RPMI8226 (cell line): ENCODE data around the gene EDIL3.
"Not testable (repeated sequence)": the region's sequence is repeated elsewhere in the genome, so short reads cannot be mapped to it uniquely, and the experiment has no call there.

Source experiments
- DNase-seq: peaks from one replicate; pipeline ENCODE4 v3.0.0-alpha.2; 2015

The EDIL3 gene

DNA sequence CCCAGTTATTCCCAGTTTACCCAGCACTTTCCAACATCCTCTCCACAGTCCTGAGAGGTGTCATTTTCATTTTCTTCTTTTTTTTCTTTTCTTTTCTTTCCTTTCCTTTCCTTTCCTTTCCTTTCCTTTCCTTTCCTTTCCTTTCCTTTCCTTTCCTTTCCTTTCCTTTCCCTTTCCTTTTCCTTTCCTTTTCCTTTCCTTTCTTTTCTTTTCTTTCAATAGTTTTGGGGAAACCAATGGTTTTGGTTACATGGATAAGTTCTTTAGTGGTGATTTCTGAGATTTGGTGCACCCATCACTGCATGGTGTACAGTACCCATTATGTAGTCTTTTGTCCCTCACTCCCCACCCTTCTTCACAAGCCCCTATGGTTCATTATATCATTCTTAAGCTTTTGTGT, 224.0 kb downstream of the EDIL3 start:
- DNase-seq: not testable (repeated sequence)

GRCh38 chr5:84149094-84149493, 235.6 kb downstream of the EDIL3 start:
- no peak for DNase-seq

DNA sequence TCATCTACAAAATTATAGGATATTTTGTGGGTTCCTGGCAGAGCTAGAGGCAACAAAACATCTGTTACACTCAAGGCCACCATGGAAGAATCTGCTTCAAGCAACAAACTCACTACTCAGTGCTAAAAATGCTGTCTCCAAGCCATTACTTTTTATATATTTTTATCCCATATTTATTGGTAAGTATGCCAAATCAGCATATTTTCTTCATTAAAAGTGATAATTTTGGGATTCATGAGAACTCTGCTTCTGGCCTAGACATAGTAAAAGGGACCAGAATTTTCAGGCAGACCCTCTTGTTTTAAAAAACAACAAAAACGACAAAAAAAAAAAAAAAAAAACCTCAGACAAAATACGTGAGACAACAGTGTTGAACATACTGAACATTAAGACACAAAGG, 236.0 kb downstream of the EDIL3 start:
- no peak for DNase-seq

GRCh38 chr5:84137541-84137940, 247.1 kb downstream of the EDIL3 start:
- DNase-seq: no peak

DNA sequence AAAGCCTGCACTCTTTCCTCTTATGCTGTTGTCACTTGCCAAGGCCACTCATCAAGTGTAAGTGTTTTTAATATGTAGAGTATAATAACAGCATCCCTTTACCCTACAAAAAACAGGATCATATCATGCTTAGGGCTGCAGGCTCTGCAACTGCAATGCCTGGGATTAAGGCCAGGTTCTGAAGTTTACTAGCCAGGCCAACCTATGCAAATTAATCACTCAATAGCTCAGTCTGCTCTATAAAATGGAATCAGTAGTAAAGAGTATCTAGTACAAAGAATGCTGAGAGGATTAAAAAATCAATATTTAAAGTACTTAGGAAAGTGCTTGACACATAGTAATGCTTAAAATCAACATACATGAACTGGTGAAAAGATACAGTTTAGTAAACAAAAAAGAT, 253.3 kb downstream of the EDIL3 start:
- no peak for DNase-seq

- DNase-seq: no peak
These were observed 254.6 kb downstream of the EDIL3 start for GRCh38 chr5:84130006-84130580.

DNA sequence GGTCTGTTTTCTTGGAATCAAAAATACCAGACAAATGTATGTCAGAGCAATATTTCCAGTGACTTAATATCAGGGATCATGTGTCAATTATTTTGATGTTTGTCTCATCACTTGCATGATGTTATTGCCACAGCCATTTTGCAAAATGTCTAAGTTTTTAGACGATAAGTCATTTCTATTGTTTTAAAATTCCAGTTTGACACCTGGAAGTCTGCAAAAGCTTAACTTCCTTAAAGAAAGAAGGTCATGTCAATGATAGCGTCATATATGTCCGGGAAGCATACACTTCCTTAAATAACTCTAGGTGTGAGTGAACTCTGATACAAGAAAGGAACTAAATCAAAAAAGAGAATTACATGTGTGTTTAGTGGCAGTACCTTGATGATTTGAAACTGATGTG, 259.5 kb downstream of the EDIL3 start:
- DNase-seq: no peak

DNA sequence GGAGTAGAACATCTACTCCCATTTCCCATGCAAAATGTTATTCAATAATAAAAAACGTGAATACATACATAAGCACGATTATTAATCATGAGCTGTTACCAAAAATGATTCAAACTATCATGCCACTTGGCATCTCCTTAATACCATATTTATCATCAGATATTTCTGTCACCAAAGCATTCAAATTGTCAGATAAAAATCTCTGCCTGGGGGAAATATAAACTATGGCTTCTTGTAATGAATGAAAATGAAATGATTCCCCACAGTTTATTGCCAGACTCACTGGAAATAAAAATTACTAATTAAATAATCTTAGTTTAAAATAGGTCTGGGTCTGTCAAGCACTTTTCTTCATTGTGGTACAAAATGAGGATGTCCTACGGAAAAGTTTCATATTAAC, 265.4 kb downstream of the EDIL3 start:
- DNase-seq: no peak

DNA sequence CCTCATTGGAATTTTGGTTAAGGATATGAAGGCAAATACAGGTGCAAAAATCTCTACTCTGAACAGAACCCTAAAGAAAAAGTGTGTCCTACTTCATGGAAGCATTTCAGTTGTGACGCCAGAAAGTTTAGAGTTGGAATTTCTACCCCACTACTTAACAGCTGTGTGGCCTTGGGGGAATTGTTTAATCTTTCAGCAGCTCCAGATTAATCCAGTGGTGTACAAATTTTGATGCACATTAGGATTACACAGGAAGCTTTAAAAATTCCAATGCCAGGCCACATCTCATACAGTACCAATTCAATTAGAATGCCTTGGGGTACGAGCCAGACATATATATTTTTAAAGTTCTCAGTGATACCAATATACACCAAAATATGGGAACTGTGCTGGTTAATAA, 266.1 kb downstream of the EDIL3 start:
- no peak for DNase-seq

- DNase-seq: no peak
These were observed 269.0 kb downstream of the EDIL3 start for GRCh38 chr5:84115727-84116126.

GRCh38 chr5:84113246-84114105, 271.2 kb downstream of the EDIL3 start:
- DNase-seq: no peak

GRCh38 chr5:84092738-84093137, 291.9 kb downstream of the EDIL3 start:
- DNase-seq: no peak

GRCh38 chr5:84091127-84091799, 293.4 kb downstream of the EDIL3 start:
- DNase-seq: no peak

GRCh38 chr5:84088996-84089395, 295.7 kb downstream of the EDIL3 start:
- DNase-seq: peak; percentile 35

DNA sequence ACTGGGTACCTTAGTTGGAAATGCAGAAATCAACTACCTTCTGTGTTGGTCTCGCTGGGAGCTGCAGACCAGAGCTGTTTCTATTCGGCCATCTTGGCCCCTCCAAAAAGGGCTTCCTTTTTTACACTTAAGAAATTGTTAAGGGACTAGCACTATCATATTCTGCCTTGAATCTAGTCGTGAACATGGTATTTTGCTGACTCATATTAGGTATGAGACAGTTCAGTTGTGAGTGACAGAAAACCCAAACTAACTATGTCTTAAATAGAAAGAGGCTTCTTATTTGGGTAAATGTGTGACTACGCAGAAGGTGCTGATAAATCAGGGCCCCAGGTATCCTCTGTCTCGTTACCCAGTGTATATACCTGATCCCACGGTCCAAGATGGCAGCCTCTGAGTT, 298.2 kb downstream of the EDIL3 start:
- DNase-seq: no peak

GRCh38 chr5:84085387-84086041, 299.2 kb downstream of the EDIL3 start:
- no peak for DNase-seq

DNA sequence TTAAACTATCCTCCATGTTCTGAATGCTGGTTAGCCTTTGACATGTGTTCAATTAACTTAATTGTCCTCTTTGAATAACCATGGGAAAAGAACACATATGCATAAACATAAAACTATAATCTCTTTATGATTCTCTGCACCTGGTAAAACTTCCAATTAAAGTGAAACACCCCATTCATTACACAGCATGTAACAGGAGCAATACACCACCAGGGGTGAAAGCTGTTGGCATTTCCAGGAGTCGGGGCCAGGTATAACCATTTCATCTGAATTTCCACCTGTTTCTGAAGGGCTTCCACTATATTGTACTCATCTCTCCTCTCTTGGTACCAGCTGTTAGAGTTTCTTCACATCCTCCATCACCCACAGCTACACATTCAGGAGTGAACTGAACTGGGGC, 303.8 kb downstream of the EDIL3 start:
- DNase-seq: no peak

GRCh38 chr5:84072339-84072738, 312.3 kb downstream of the EDIL3 start:
- no peak for DNase-seq

DNA sequence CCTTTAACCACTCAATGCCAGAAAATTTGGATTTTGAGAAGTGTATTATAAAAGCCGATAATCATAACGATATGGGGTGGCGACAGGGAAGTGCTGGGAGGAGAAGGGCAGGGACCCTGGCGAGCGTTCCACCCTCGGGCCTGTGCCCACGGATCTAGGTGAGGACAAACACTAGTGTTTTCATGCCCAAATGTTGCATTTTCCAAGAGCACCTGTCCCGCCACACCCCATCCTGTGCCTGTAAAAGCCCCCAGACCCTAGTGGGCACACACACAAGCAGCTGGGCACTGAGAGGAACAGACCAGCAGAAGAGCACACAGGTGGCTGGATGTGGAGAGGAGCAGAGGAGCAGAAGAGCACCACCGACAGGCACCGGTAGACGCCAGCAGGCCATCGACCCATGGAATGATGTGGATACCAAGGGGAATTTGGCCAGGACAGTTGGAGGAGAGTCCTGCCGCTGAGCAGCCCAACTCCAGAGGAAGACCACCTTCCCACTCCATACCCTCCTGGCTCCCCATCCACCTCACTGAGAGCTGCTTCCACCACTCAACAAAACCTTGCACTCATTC, 315.0 kb downstream of the EDIL3 start:
- DNase-seq: no peak

DNA sequence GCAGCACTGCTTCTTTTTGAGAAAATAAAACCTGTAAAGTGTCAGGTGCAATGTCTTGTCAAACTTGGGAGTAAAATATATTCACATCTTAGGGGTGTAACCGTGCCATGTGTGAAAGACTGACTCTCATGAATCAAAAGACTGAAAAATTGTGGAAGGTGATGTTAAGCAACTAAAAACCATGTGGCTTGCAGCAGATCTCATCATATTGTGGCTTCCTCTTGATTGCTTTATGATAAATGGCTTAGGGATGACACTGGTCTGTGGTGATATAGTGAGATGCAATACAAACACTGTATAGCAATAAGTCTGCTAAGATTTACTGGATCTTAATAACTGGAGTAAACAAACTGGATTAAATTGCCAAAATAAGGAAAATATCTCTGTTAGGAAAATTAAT, 321.6 kb downstream of the EDIL3 start:
- DNase-seq: no peak

- no peak for DNase-seq
These were observed 325.0 kb downstream of the EDIL3 start for GRCh38 chr5:84059672-84060071.

DNA sequence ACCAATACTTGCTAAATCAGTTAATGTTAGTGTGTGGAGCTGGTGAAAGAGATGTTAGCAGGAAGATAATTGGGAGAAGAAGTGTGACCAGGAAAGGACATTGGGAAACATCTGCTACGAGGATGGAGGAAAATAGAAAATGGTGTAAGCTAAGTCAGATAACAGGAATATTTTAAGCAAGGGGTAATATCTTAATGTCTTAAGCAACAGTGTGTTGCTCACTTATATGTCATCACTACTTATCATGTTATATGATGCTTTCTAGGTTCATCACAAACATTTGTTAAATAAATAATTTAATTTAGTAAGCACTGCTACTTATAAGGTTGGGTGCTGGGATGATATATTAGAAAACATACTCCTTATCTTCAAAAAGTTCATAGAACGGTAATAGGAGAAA, 326.1 kb downstream of the EDIL3 start:
- no peak for DNase-seq

DNA sequence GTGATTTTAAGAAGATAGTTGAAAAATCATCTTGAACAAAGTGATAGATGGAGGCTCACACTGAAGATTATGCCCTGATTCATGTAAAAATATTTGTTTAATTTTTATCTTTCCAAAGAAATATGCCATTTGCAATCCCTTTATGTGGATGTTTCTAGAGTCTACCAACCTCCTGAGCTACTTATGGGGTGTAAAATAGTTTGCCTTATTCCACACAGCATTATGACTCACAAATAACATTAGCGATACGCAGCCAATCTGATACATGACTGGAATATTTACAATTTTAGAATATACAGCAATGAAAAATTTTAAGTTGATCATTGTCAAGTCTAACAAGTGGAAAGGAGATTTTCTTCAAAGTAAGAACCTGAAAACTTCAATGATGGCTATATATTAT, 327.5 kb downstream of the EDIL3 start:
- no peak for DNase-seq
